ENCODE results near the gene GRIN3A.

DNA sequence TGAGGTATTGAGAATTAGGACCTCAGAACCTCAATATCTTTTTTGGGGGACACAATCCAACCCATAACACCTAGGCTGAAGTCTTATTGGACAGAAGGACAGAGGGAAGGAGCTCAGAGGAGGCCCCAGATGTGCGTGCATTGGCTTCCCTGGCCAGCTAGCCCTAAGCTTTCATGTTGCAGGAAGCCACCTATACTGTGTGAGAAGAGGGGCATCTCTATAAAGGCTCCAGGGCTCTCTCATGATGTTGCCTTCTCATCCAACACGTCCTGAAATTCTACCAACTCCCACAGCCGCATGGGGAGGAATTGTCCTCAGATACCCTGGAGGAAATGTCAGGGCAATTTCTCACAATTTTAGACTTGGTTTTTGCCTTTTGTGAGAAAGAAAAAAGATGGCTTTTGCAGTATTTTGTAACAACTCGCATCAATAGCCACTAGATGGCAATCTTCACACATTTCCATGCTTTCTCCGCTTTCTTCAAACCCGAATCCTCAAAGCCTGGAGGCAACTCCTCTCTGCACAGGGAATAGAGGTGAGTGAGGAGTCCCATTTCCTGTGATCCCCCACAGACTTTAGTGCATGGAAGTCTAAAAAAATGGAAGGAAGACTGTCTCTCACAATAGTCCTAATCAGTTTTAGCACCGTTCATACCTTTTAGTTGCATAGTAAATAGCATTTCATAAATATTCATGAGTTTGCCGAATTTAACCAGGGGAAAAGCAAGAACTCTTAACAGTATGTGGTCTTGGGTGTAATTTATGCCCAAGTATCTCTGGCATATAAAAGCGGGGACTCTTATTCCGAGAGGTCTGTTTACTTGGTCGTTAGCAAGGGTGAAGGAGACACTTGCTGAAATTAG lies 136.3 kb downstream of the GRIN3A start:
- TF ChIP-seq POLR2AphosphoS5 (IDR thresholded peaks at IDR 0.05) (no peak), POLR2A (IDR thresholded peaks at IDR 0.05) (no peak)
- TF ChIP-seq, protein P1, sequence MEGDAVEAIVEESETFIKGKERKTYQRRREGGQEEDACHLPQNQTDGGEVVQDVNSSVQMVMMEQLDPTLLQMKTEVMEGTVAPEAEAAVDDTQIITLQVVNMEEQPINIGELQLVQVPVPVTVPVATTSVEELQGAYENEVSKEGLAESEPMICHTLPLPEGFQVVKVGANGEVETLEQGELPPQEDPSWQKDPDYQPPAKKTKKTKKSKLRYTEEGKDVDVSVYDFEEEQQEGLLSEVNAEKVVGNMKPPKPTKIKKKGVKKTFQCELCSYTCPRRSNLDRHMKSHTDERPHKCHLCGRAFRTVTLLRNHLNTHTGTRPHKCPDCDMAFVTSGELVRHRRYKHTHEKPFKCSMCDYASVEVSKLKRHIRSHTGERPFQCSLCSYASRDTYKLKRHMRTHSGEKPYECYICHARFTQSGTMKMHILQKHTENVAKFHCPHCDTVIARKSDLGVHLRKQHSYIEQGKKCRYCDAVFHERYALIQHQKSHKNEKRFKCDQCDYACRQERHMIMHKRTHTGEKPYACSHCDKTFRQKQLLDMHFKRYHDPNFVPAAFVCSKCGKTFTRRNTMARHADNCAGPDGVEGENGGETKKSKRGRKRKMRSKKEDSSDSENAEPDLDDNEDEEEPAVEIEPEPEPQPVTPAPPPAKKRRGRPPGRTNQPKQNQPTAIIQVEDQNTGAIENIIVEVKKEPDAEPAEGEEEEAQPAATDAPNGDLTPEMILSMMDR (IDR thresholded peaks at IDR 0.05): peak in 1 of 2 donors; percentile 45
